CMK (cell line): ENCODE measurements around the gene ZFAND6.
A peak's percentile ranks its signal among the peaks of the same experiment; 100 is the strongest.

Experiments
- DNase-seq: peaks from one replicate; pipeline ENCODE4 v3.0.0-alpha.2; 2010; ENCODE audit warnings: low read depth

Gene ZFAND6

GRCh38 chr15:80151576-80151975 is 92.1 kb downstream of the ZFAND6 start:
- DNase-seq = no peak

GRCh38 chr15:80152180-80152895 is 92.9 kb downstream of the ZFAND6 start:
- peak; percentile 95 for DNase-seq

GRCh38 chr15:80152896-80153876 is 93.7 kb downstream of the ZFAND6 start, which contains the start of gene FAH:
TSS of gene FAH (plus strand) at chr15:80152999. CDS start at chr15:80153055, 56 bp downstream.
- DNase-seq = peak; percentile 80

GRCh38 chr15:80153900-80154299 is 94.4 kb downstream of the ZFAND6 start:
- peak; percentile 66 for DNase-seq

GRCh38 chr15:80154336-80154735 is 94.9 kb downstream of the ZFAND6 start:
- no peak for DNase-seq

GRCh38 chr15:80155001-80155377 is 95.5 kb downstream of the ZFAND6 start:
- DNase-seq = no peak

- DNase-seq = peak; percentile 94
Observed at GRCh38 chr15:80155378-80156175, 96.1 kb downstream of the ZFAND6 start.

- DNase-seq = no peak
Observed at GRCh38 chr15:80156176-80156720, 96.8 kb downstream of the ZFAND6 start.

GRCh38 chr15:80157215-80157614 is 97.7 kb downstream of the ZFAND6 start:
- no peak for DNase-seq

GRCh38 chr15:80159301-80159700 is 99.8 kb downstream of the ZFAND6 start:
- DNase-seq = no peak

GRCh38 chr15:80159811-80160569 is 100.5 kb downstream of the ZFAND6 start:
- DNase-seq = no peak

GRCh38 chr15:80160570-80161156 is 101.2 kb downstream of the ZFAND6 start:
- DNase-seq = peak; percentile 67

- DNase-seq = no peak
Observed at GRCh38 chr15:80161468-80162016, 102.1 kb downstream of the ZFAND6 start.

GRCh38 chr15:80162059-80162554 is 102.6 kb downstream of the ZFAND6 start:
- DNase-seq = no peak

- no peak for DNase-seq
Observed at GRCh38 chr15:80163217-80163616, 103.7 kb downstream of the ZFAND6 start.

- no peak for DNase-seq
Observed at GRCh38 chr15:80163897-80164296, 104.4 kb downstream of the ZFAND6 start.

GRCh38 chr15:80167936-80168335 is 108.5 kb downstream of the ZFAND6 start:
- DNase-seq = no peak

GRCh38 chr15:80168421-80168820 is 108.9 kb downstream of the ZFAND6 start:
- no peak for DNase-seq

- no peak for DNase-seq
Observed at GRCh38 chr15:80169768-80170357, 110.4 kb downstream of the ZFAND6 start.

- no peak for DNase-seq
Observed at GRCh38 chr15:80170596-80170995, 111.1 kb downstream of the ZFAND6 start.
